HEK293 (cell line): ENCODE results near the gene ABHD3.

Experiments used
- PRDM1 ChIP-seq: fragments of 450-650 bp; formaldehyde crosslinking; IDR thresholded peaks from 2 replicates; pipeline ENCODE4; 2016; ENCODE audit warnings: missing biosample characterization, missing genetic modification characterization
- ZBTB11 ChIP-seq: fragments of 450-650 bp; formaldehyde crosslinking; conservative IDR thresholded peaks from 2 replicates; pipeline ENCODE4 v1.5.1; 2016; ENCODE audit warnings: low read depth, missing biosample characterization, missing genetic modification characterization
- ZNF292 ChIP-seq: fragments of 450-650 bp; formaldehyde crosslinking; IDR thresholded peaks from 2 replicates; pipeline ENCODE4 v1.5.1; 2016; ENCODE audit warnings: low read depth, missing biosample characterization, missing genetic modification characterization, borderline replicate concordance

GRCh38 chr18:21669736-21670285, 34.8 kb downstream of the ABHD3 start:
- no peak for TF ChIP-seq ZNF292 (tag by site-specific recombination)
- TF ChIP-seq ZBTB11 (tag by site-specific recombination), result no peak
- TF ChIP-seq PRDM1 (tag by site-specific recombination), result no peak; the same call in 1 of the 2 replicates
